NCI-H82 treated with DMSO at 0.1 percent for 48 hours (cell line): ENCODE data around the gene FAM47C.
A peak's percentile ranks its signal among the peaks of the same experiment; 100 is the strongest.
"Not testable (repeated sequence)": the region's sequence is repeated elsewhere in the genome, so short reads cannot be mapped to it uniquely, and the experiment has no call there.

ENCODE experiments used
- DNase-seq: peaks from one replicate; lab custom pipeline; 2025; ENCODE audit not compliant: unreplicated experiment; lab: John Stamatoyannopoulos, UW

Gene FAM47C

GRCh38 chrX:37008182-37008581 is at the start of gene FAM47C:
Gene FAM47C, plus strand, starts transcription at chrX:37008366. Its CDS starts 45 bp downstream, at chrX:37008411.
- DNase-seq, result not testable (repeated sequence)

DNA sequence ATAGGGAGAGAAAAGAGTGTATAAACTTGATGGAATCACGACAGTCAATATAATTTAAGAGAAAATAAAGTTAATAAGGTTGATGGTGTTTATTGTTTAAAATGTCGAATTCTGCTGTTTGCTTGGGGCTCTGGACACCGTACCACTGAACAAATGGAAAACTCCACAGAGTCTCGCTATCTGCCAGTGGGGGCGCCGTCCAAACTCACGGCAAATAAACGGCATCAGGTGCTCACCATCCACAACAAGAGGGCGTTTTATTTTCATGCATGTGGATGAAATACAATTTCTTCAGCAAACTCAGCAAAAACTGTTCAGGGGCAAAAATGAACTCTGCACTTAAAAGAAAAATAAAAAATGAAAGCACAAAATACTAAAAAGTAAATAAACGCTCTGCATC is 46.6 kb upstream of the FAM47C start:
- peak; percentile 9 for DNase-seq

DNA sequence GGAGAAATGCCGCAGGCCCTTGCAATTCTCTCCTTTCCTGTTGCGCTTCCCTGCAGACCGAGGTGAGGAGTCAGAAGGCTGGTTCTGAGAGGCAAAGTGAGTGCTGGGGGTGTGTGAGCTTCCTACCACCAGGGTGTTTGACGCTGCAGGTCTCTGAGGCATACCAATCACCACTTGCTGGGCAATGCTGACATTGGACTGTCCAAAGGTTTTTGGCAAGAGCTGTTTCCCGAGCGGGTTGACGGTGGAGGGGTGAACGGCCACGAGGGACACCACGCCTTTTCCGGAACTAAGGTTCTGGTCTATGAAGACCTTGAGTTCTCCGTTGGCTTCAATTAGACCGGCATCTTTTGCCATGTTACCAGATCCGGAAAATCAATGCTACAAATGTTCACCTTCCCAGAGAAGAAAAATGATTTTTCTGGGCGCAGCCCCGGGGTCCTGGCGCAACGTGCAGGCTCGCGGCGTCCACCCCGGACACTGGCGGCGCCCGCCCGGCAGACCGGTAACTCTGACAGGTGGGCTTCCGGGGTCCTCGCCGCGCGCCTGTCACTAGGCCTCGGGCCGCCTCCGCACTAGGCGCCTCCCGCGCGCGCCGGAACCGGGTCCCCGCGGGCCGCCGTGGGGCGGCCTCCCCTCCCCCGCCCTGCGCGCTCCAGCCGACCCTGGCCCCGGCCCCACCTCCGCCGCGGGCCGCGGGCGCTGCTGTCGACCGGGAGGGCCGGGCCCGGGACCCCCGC is 44.9 kb upstream of the FAM47C start:
- DNase-seq, result no peak

GRCh38 chrX:36963852-36964251 is 44.3 kb upstream of the FAM47C start:
- DNase-seq, result no peak

DNA sequence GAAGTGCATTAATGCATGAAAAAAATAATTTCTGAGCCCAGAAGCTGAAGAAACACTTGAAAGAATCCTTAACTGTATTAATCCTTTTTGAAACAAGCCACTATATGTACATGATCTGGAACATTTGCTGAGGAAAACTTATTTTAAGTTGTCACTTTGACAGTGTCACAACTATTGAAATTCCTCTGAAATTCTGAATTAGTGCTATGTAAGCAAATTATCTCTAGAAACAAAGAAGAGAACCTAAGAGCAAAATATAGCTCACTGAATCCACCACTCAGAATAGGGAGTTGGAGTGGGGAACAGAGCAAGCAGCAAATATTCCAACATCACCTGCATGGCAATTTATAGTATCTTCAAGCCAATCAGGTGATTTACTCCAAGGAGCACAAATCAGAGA is 34.6 kb upstream of the FAM47C start:
- no peak for DNase-seq

DNA sequence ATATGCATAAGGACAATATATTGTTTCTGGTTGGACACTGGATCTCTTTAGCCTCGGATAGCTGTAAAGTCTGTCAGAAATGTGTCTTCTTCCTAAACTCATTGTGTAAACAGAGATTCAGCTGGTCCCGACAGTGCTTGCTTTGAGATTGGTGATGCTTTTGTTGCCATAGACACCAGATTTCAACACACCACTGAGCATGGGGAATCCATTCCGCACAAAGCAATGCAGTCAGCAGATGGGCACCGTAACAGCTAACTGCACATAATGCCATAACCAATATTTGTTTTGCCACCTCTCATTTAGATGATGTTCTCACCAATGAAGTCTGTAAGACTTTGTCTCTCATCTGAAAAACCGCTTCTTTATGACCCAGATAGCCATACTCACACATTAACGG is 33.3 kb upstream of the FAM47C start:
- DNase-seq, result no peak

DNA sequence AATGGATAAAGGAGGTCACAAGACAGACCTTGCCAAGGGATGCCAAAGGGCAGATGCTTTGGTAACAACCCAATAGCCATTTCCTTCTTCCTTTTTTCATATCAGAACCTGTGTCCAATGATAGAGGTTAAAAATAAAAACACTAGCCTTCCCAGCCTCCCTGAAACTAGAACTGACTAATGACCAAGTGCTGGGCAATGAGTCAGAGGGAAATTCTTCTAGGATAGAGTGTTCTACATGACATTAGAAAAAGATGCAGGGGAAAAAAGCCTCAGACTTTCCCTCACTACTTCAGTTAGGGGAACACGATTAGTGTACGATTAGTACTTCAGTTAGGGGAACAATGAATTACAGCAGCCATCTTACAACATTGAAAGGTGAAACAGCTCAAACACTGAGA is 29.3 kb upstream of the FAM47C start:
- no peak for DNase-seq

DNA sequence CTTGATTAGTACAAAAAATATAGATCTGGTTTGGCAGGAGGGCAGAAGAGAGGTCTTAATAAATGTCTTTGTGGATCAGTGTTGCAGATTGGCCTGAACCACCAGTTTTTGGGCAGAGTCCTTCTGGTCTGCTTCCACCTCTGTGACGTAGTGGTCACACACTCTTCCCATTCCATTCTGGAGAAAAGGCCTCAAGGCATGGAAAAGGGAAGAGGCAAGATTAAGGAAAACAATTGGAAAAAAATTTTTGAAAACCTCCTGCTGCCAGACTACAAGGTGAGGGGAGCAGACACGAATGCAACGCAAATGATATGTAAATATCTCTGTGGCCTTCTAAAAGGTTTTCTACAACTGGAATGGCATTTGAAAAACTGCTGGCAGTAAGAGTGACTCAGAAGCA is 24.3 kb upstream of the FAM47C start:
- DNase-seq, result no peak

DNA sequence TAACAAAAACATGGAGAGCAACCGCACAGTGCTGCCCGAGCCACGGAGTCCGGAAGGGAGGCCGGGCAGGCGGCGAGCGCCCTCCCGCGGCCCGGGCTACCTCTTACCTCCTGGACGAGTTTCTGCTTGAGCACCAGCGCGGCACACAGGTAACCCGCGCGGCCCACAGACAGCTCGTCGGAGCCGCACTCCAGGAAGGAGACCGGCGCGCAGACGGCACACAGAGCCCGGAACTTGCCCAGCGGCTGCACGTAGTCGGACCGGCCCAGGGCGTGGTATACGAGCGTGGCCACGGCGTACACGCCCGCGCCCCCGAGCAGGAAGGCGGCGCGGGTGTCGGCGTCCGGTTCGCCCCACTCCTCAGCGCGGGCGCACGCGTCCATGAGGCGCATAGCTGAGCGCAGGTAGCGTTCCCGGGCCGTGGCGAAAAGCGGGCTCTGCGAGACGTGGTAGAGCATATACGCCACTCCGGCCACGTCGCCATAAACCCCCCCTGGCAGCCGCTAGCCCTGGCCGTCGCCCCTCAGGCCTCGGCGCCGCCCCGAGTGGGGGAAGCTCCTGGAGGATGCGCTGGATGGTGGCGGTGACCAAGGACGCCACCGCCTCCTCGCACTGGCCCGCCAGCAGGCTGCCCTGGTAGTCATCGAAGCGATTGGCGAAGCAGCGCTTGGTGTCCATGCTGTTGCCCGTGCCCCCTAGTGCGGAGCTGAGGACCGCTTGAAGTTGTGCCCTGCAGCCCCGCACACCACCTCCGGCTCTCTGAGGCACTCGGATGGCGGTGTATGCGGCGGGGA is 22.6 kb upstream of the FAM47C start:
- DNase-seq, result not testable (repeated sequence)

DNA sequence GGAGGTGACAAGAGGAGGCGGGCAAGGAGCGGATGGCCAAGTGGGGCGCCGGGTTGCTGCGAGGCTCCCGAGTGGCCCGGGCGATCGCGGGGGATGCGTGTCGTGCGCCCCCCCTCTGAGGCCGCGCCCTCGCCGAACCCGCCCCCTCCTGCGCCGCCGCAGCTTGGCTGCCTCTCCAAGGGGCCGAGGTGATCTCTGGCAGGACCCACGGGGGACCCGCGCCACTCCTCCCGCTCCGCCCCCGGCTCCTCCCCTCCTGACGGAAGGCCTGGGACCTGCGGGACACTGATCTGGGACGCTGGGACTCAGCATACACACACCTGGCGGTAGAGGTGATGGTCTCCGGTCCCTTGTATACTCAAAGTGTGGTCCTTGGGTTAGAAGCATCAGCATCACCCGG is 21.9 kb upstream of the FAM47C start:
- no peak for DNase-seq

DNA sequence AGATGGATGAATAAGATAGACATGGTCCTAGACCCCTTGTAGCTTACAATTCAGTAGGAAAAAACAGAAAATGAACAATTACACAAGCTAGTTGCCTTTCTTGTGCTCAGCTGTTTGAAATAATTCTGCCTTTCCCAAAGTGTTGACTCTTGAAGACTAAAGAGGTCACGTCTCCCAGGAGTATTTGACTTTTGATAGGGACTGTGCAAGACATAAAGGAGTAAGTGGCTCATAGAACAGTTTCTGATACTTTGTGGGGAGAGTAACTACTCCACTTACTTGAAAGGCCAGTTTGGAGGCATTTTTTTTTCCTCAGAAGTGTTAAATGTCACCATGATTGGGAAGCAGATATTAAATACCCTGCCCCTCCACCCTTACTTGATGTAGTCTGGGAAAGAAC is 21.0 kb upstream of the FAM47C start:
- DNase-seq, result not testable (repeated sequence)

DNA sequence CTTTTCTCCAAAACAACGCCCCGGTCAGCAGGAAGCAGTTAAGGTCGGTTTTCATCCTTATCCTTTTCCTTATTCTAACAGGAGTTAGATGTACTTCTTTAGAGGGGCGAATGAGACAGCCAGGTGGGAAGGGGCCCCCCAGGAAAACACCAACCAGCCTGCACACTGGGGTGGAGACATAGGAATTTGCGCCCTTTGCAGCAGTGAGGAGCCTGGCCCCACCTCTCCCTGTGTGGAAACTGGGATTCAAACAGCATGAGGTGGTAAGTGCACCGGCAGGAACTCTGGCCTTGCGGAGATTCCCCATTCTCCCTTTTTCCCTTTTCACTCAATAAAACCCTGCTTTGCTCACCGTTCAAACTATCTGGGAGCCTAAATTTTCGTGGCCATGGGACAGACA is 8.0 kb upstream of the FAM47C start:
- DNase-seq, result no peak

GRCh38 chrX:37010496-37010895 is 2.3 kb downstream of the FAM47C start:
- no peak for DNase-seq

- not testable (repeated sequence) for DNase-seq
Observed at GRCh38 chrX:37034260-37034659, 26.1 kb downstream of the FAM47C start.

DNA sequence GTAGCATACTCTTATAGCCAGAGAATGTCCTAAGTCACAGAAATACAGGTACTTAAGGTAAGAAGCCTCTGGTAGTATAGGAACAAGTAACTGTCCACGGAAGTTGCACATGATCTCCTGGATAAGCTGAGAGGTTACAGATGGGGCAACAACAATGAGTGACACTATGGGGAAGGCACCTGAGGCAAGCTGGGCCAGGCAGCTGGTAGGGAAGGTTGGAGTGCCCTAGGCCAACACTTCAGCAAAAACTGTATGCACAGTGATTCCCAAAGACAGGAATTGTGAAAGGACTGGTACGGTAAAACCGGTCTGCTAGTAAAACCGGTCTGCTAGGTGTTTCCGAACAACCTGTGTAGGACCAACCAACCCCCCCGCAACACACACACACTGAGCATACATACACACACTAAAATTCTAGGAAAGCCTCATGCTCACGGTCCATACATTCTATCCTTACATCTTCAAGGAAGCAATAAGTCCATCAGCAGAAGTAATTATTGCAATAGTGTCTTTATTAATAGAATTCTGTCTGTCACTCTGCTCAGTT is 28.6 kb downstream of the FAM47C start:
- DNase-seq, result not testable (repeated sequence)

DNA sequence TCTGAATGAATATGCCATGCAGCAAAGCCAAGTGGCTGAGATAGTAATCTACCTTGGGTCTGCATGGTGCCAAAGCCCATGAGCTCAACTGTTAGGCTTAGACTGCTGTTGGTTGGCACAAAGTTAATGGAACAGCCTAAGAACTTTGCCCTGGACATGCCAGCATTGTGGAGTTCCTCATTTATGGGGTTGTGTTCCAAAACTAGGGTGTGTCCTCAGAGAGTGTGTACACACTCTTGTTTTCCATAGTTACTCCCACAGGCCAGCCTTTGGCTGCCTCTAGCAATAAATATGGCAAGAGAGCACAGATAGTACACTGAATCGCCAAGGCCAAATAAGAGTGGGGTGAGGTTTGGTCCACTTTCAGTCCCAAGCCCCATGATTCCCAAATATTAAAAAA is 30.6 kb downstream of the FAM47C start:
- DNase-seq, result not testable (repeated sequence)

DNA sequence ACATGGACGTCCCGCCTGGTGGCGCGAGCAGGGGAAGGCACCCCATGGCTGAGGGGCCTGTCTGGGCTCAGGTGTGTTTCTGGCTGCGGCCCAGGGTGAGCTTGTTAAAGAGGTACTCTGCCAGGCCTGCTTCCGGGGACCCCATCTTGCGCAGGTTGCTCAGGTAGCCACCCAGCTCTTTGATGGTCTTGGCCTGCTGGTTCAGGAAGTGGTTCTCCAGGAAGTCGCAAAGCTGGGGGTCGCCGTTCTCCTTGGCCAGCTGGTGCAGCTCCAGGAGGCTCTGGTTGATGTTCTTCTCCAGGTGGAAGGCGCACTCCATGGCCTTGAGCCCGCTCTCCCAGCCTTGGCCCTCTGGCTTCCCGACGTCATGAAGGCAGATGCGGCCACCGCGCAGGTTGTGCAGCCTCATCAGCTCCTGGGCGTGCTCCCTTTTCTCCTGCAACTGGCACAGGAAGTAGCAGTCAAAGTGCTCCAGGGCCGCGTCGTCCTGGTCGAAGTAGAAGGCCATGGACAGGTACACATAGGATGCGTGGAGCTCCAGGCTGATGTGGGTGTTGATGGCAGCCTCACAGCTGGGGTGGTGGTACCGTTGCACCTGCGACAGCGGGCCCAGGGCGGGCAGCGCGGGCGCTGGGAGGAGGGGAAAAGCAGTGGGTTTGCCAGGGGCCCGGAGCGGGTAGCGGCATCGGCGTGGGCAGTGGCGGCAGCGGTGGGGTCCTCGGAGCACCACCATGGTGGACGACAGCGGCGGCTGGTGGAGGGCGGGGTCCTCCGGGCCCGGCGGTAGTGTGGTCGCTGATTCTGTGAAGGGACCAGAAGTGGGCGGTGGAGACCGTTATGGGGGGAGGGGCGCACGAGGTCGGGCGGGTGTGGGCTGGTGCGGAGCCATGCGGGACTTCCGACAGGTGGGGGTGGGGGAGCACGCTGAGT is 35.1 kb downstream of the FAM47C start:
- not testable (repeated sequence) for DNase-seq

- DNase-seq, result no peak
Observed at GRCh38 chrX:37047776-37048175, 39.6 kb downstream of the FAM47C start.

DNA sequence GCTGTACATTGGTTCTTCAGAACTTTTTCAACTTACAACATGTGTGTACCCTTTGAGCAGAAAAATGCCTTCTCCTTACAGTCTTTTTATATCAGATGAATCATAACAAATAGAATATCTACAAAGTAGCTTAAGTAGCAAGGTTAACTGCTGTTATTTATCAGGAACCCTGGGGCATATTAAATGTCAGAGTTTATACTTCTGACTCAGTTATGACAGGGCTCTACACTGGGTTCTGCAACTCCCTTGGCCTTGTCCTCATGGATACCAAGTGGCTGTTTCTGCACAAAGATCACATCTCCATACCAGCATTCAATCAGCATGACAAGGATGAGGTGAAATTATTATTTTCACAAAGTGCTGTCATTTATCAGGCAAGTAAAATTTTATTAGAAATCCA is 49.4 kb downstream of the FAM47C start:
- DNase-seq, result not testable (repeated sequence)

- peak; percentile 0 for DNase-seq
Observed at GRCh38 chrX:37060999-37061398, 52.8 kb downstream of the FAM47C start.
